HL-60 (cell line): ENCODE measurements around the gene AMFR.

Experiments
- DNase-seq, 2 experiments: peaks; one replicate each; pipeline ENCODE4 v3.0.0-alpha.2; 2010 to 2020; ENCODE audit warnings: low read depth in 1 of 2, low spot score in 1 of 2
- H3K27ac ChIP-seq: fragments of 250-450 bp; sonication (Bioruptor Pico); replicated peaks from 2 replicates; pipeline ENCODE4 v1.5.1; 2020; ENCODE audit warnings: mild to moderate bottlenecking, moderate library complexity
- H3K27me3 ChIP-seq: fragments of 250-450 bp; sonication (Bioruptor Pico); 2 replicates; pipeline ENCODE4 v1.5.1; 2021; ENCODE audit warnings: mild to moderate bottlenecking, moderate library complexity; ENCODE audit not compliant: insufficient read depth, poor library complexity, severe bottlenecking
- H3K4me3 ChIP-seq: replicated peaks from 2 replicates; pipeline ENCODE4 v1.5.1; 2011; ENCODE audit warnings: mild to moderate bottlenecking, control low read depth, low read length; ENCODE audit not compliant: insufficient read depth
- GABPA ChIP-seq: IDR thresholded peaks from 2 replicates; pipeline ENCODE4 v1.6.1; 2012; ENCODE audit warnings: low read depth
- POLR2AphosphoS5 ChIP-seq: IDR thresholded peaks from 2 replicates; pipeline ENCODE4 v1.6.1; 2012; ENCODE audit warnings: low read depth
- SPI1 ChIP-seq: IDR thresholded peaks from 2 replicates; pipeline ENCODE4 v1.6.1; 2012; ENCODE audit warnings: low read depth, mild to moderate bottlenecking, borderline replicate concordance
- TF ChIP-seq, protein P1 (sequence below): IDR thresholded peaks from 2 replicates; pipeline ENCODE4 v1.6.1; 2012; ENCODE audit warnings: low read depth; ENCODE audit not compliant: insufficient replicate concordance
- TF ChIP-seq, protein P2 (sequence below): IDR thresholded peaks from one replicate; pipeline ENCODE4 v1.5.1; 2011; ENCODE audit warnings: low read length, control low read depth, inconsistent platforms; ENCODE audit not compliant: insufficient read depth

The AMFR gene

DNA sequence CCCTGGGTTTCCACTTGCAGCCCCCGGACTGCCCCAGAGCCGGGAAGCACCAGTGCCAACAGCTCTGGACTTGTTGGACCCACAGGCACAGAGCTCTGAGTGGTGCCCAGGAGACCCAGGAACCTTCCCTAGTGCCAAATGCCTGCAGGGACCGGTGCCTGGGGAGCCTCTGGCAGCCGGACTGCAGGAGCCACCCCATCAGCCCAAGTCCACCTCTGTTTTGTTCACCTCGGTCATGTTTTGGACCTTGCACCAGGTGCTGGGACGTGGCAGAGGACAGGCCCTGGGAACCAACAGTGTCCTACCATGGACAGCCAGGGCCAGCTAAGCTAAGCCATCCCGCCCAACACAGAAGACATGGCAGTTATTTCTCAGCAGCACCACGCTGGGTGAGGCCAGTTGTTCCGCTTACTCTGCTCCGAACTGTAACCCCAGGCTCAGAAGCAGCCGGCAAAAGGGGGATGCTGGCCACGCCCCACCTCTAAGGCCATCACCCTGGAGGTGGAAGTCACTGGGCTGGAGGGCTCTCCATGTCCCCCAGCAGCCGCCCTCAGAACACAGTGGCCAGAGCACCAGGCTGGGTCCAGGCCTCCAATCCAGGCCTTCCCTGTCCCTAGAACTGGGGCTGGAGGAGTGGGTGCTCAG lies 79.8 kb downstream of the AMFR start:
- no peak overlapping the region for H3K27ac ChIP-seq
- TF ChIP-seq, protein P1, sequence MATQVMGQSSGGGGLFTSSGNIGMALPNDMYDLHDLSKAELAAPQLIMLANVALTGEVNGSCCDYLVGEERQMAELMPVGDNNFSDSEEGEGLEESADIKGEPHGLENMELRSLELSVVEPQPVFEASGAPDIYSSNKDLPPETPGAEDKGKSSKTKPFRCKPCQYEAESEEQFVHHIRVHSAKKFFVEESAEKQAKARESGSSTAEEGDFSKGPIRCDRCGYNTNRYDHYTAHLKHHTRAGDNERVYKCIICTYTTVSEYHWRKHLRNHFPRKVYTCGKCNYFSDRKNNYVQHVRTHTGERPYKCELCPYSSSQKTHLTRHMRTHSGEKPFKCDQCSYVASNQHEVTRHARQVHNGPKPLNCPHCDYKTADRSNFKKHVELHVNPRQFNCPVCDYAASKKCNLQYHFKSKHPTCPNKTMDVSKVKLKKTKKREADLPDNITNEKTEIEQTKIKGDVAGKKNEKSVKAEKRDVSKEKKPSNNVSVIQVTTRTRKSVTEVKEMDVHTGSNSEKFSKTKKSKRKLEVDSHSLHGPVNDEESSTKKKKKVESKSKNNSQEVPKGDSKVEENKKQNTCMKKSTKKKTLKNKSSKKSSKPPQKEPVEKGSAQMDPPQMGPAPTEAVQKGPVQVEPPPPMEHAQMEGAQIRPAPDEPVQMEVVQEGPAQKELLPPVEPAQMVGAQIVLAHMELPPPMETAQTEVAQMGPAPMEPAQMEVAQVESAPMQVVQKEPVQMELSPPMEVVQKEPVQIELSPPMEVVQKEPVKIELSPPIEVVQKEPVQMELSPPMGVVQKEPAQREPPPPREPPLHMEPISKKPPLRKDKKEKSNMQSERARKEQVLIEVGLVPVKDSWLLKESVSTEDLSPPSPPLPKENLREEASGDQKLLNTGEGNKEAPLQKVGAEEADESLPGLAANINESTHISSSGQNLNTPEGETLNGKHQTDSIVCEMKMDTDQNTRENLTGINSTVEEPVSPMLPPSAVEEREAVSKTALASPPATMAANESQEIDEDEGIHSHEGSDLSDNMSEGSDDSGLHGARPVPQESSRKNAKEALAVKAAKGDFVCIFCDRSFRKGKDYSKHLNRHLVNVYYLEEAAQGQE: no peak
- TF ChIP-seq, protein P2, sequence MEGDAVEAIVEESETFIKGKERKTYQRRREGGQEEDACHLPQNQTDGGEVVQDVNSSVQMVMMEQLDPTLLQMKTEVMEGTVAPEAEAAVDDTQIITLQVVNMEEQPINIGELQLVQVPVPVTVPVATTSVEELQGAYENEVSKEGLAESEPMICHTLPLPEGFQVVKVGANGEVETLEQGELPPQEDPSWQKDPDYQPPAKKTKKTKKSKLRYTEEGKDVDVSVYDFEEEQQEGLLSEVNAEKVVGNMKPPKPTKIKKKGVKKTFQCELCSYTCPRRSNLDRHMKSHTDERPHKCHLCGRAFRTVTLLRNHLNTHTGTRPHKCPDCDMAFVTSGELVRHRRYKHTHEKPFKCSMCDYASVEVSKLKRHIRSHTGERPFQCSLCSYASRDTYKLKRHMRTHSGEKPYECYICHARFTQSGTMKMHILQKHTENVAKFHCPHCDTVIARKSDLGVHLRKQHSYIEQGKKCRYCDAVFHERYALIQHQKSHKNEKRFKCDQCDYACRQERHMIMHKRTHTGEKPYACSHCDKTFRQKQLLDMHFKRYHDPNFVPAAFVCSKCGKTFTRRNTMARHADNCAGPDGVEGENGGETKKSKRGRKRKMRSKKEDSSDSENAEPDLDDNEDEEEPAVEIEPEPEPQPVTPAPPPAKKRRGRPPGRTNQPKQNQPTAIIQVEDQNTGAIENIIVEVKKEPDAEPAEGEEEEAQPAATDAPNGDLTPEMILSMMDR: no peak
- TF ChIP-seq SPI1 (no peak), POLR2AphosphoS5 (no peak), GABPA (no peak)
- no peaks in the 10 kb centered on the region for H3K27me3 ChIP-seq
- H3K4me3 ChIP-seq: no peak overlapping the region
- no peak for DNase-seq

DNA sequence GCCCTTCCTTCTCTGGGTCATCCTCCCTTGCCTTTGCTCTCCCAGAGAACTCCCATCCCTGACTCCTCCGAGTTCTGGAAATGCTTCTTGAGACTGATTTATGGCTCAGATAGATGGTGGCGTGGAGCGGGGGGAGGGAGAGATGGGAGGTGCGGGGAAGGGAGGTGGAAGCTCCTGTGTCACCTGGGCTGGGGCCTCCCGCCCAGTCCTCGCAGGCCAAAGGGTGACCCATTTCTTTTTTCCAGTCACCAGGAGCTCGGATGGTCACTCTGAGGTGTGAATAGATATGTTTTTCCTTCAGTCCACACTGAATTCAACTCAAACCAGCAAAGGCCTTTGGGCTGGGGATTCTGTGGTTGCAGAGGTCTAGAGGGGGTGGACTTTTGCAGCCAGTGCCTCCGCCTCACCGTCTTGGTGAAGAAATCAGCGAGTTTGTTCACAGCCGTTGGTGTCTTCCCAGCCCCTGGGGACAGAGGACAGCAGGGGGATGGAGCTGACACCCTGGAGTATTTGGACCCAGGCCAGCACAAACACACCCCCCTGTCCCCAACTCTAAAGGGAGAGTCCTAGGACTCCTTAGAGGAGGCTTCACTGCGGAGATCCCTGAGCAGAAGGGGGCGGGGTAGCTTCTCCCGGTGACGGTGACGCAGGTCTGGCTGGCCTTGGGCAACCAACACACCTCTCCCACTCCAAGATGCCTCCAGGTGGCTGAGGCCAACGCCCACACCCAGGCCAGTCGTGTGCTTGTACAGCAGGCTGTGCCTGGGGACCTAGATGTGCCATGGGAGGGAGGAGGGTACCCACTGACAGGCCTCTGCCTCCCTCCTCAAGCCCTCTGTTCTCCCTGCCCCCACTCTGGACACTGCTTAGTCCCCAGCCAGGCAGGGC lies 80.6 kb downstream of the AMFR start:
- Histone ChIP-seq H3K27ac (no peak overlapping the region), H3K27me3 (no peaks in the 10 kb centered on the region), H3K4me3 (no peak overlapping the region)
- no peak for DNase-seq
- TF ChIP-seq GABPA (no peak), SPI1 (no peak), POLR2AphosphoS5 (no peak)
- TF ChIP-seq, protein P1: no peak
- TF ChIP-seq, protein P2: no peak

DNA sequence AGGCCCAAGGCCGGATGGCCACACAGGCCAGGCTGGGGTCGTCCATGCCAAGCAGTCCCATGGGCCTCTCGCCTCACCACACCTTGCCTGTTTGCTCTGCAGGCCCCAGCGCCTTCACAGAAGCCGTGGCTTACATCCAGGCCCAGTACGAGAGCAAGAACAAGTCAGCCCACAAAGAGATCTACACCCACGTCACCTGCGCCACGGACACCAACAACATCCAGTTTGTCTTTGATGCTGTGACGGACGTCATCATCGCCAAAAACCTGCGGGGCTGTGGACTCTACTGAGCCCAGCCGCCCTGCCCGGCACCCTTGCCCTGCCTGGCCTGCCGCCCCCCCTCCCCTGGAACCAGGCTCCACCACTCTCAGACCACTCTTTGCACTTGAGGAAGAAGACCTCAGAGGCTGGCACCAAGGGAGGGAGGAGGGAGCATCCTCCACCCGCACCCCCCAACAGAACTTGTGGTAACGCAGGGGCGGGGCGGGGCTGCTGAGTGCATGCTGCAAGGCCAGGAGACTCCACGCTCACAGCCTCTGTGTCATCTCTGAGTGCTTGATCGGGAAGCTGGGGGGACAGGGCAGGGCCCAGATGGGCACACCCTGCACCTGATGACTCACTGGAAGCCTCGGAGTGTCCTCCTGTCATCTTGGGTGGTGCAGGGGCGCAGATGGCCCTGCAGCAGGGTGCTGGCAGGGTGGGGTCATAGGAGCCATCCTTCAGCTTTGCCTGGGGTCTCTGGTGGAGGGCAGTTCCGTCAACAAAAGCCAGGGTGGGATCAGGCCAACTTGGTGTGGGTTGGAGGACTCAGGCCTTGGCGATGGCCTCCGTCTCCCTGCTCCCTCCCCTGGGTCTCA lies 81.5 kb downstream of the AMFR start:
- H3K27ac ChIP-seq: no peak overlapping the region
- H3K27me3 ChIP-seq: no peaks in the 10 kb centered on the region
- DNase-seq: no peak
- no peak overlapping the region for H3K4me3 ChIP-seq
- TF ChIP-seq, protein P2: no peak
- TF ChIP-seq POLR2AphosphoS5: no peak
- TF ChIP-seq, protein P1: no peak
- TF ChIP-seq GABPA: no peak
- no peak for TF ChIP-seq SPI1
